ENCODE results near the gene MTTP. TPM values are rescaled to one million over a fixed set of nuclear protein-coding genes. Genes with fewer than 3 reads are reported as not detected.

MTTP gene
- total RNA-seq, 1 experiment from 2014 or later: 0.77 TPM

GRCh38 chr4:99628040-99628439 lies 53.4 kb downstream of the MTTP start:
- H3K4me1 Mint-ChIP-seq (ENCODE audit: low read depth, unreplicated experiment): peaks cover 9% of the 10 kb centered on the region

GRCh38 chr4:99629962-99630554 lies 55.4 kb downstream of the MTTP start:
- Mint-ChIP-seq H3K27me3 (ENCODE audit: insufficient read depth, unreplicated experiment) (no peaks in the 10 kb centered on the region), H3K4me3 (ENCODE audit: unreplicated experiment) (no peak overlapping the region), H3K27ac (ENCODE audit: unreplicated experiment) (no peak overlapping the region), H3K4me1 (ENCODE audit: low read depth, unreplicated experiment) (peaks cover 9% of the 10 kb centered on the region), H3K9me3 (ENCODE audit: unreplicated experiment) (no peaks in the 10 kb centered on the region), H3K36me3 (ENCODE audit: insufficient read depth, unreplicated experiment) (no peaks in the 10 kb centered on the region)
- Histone ChIP-seq H3K9me3 (no peaks in the 10 kb centered on the region), H3K27me3 (replicated peaks; ENCODE audit: control insufficient read depth, insufficient read depth, low read length) (no peaks in the 10 kb centered on the region), H3K4me1 (no peaks in the 10 kb centered on the region; the same call in 1 of the 2 replicates), H3K4me3 (ENCODE audit: low read depth, low read length) (no peak overlapping the region), H3K36me3 (ENCODE audit: control insufficient read depth, insufficient read depth, low read length) (no peaks in the 10 kb centered on the region)
- TF ChIP-seq CTCF (IDR thresholded peaks at IDR 0.05; ENCODE audit: insufficient read depth in 1 of 2, low read depth in 1 of 2, low read length in 1 of 2, severe bottlenecking in 1 of 2, unreplicated experiment in 1 of 2): no peak
- ChIA-PET CTCF (interaction anchor here (0.7 kb wide), 1 partner anchor 36 kb away, joined by 3 read pairs; no protein-coding TSS in a partner anchor), POLR2A (no interaction called here)
- BruUV-seq (replicated peaks): no TSS peak
- intact Hi-C loops (cut with micrococcal nuclease; ENCODE audit: unreplicated experiment): no loop called here
- DNase-seq: no peak

More at GRCh38 chr4:99628040-99628439, 53.4 kb downstream of the MTTP start:
- Mint-ChIP-seq H3K27me3 (ENCODE audit: insufficient read depth, unreplicated experiment) (no peaks in the 10 kb centered on the region), H3K9me3 (ENCODE audit: unreplicated experiment) (no peaks in the 10 kb centered on the region), H3K36me3 (ENCODE audit: insufficient read depth, unreplicated experiment) (no peaks in the 10 kb centered on the region), H3K4me3 (ENCODE audit: unreplicated experiment) (no peak overlapping the region), H3K27ac (ENCODE audit: unreplicated experiment) (no peak overlapping the region)
- no peak overlapping the region for H3K4me3 ChIP-seq (ENCODE audit: low read depth, low read length)
- ChIA-PET CTCF (no interaction called here), POLR2A (no interaction called here)
- BruUV-seq (replicated peaks): no TSS peak
- TF ChIP-seq CTCF (IDR thresholded peaks at IDR 0.05; ENCODE audit: insufficient read depth in 1 of 2, low read depth in 1 of 2, low read length in 1 of 2, severe bottlenecking in 1 of 2, unreplicated experiment in 1 of 2): no peak
- H3K4me1 ChIP-seq: no peaks in the 10 kb centered on the region; the same call in 1 of the 2 replicates
- H3K36me3 ChIP-seq (ENCODE audit: control insufficient read depth, insufficient read depth, low read length): no peaks in the 10 kb centered on the region
- DNase-seq: no peak
- H3K27me3 ChIP-seq (replicated peaks; ENCODE audit: control insufficient read depth, insufficient read depth, low read length): no peaks in the 10 kb centered on the region
- H3K9me3 ChIP-seq: no peaks in the 10 kb centered on the region
- intact Hi-C loops (cut with micrococcal nuclease; ENCODE audit: unreplicated experiment): no loop called here

GRCh38 chr4:99630857-99631360 lies 56.3 kb downstream of the MTTP start:
- Mint-ChIP-seq H3K9me3 (ENCODE audit: unreplicated experiment) (no peaks in the 10 kb centered on the region), H3K27ac (ENCODE audit: unreplicated experiment) (no peak overlapping the region), H3K36me3 (ENCODE audit: insufficient read depth, unreplicated experiment) (no peaks in the 10 kb centered on the region), H3K4me1 (ENCODE audit: low read depth, unreplicated experiment) (peaks cover 9% of the 10 kb centered on the region), H3K27me3 (ENCODE audit: insufficient read depth, unreplicated experiment) (no peaks in the 10 kb centered on the region), H3K4me3 (ENCODE audit: unreplicated experiment) (no peak overlapping the region)
- TF ChIP-seq CTCF (IDR thresholded peaks at IDR 0.05; ENCODE audit: insufficient read depth in 1 of 2, low read depth in 1 of 2, low read length in 1 of 2, severe bottlenecking in 1 of 2, unreplicated experiment in 1 of 2): no peak
- CTCF ChIA-PET: no interaction called here
- POLR2A ChIA-PET: no interaction called here
- Histone ChIP-seq H3K27me3 (replicated peaks; ENCODE audit: control insufficient read depth, insufficient read depth, low read length) (no peaks in the 10 kb centered on the region), H3K9me3 (no peaks in the 10 kb centered on the region), H3K4me3 (ENCODE audit: low read depth, low read length) (no peak overlapping the region), H3K4me1 (no peaks in the 10 kb centered on the region; the same call in 1 of the 2 replicates), H3K36me3 (ENCODE audit: control insufficient read depth, insufficient read depth, low read length) (no peaks in the 10 kb centered on the region)
- DNase-seq: no peak
- no TSS peak for BruUV-seq (replicated peaks)
- intact Hi-C loops (cut with micrococcal nuclease; ENCODE audit: unreplicated experiment): no loop called here

All from Caco-2 (cell line).